ENCODE measurements around the gene MED13L. TPM values are rescaled to one million over a fixed set of nuclear protein-coding genes. Genes with fewer than 3 reads are reported as not detected.

MED13L gene
- total RNA-seq, 2 experiments from 2014 or later = 25.7 to 40.1 TPM

DNA sequence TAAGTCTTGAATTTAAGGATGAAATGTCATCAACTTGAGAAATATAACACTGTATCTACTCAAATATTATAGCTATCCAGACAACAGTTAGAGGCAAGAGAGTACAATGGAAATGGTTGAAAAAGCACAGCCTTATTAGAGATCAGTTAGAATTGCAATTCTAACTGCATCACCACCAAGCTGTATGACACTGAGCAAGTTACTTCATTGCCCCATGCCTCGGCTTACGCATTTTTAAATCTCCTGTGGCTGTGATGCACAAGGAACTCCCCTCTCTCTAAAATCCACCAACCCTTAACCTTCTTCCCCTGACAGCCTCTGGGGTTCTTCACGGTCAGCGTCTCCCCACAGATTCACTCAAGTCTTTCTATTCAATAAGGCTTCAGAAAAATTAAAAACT, 75.1 kb downstream of the MED13L start:
- Histone ChIP-seq H3K27ac (ENCODE audit: low read depth, low read length, poor library complexity, severe bottlenecking) (no peak overlapping the region), H3K9me3 (ENCODE audit: low read length) (no peaks in the 10 kb centered on the region), H3K4me2 (ENCODE audit: low read length) (no peak overlapping the region), H2AFZ (ENCODE audit: low read length) (no peak overlapping the region), H4K20me1 (ENCODE audit: insufficient read depth, low read length) (peaks cover 7% of the 10 kb centered on the region), H3K9me2 (ENCODE audit: insufficient read depth, low read length) (no peaks in the 10 kb centered on the region), H3K4me3 (ENCODE audit: low read depth, low read length, poor library complexity, severe bottlenecking) (no peak overlapping the region), H3K4me1 (ENCODE audit: insufficient read depth, low read length, poor library complexity, severe bottlenecking) (no peaks in the 10 kb centered on the region), H3K79me2 (ENCODE audit: insufficient read depth, low read depth, low read length) (no peaks in the 10 kb centered on the region), H3K36me3 (ENCODE audit: insufficient read depth, low read length) (no peaks in the 10 kb centered on the region)
- intact Hi-C loops (cut with micrococcal nuclease; ENCODE audit: unreplicated experiment) = no loop called here
- ChIA-PET POLR2A (interaction anchor here (0.6 to 0.7 kb wide), 3 partner anchors 8 to 395 kb away, joined by 3 read pairs; no protein-coding TSS in a partner anchor), CTCF (ENCODE audit: unreplicated experiment) (no interaction called here)
- TF ChIP-seq EZH2phosphoT487 (IDR thresholded peaks at IDR 0.05; ENCODE audit: borderline replicate concordance, low read depth, low read length) (no peak), CTCF (conservative IDR thresholded peaks at IDR 0.05; ENCODE audit: low read length) (no peak)
- DNase-seq (ENCODE audit: low spot score) = no peak
- no TSS peak for BruUV-seq (replicated peaks)

- Histone ChIP-seq H4K20me1 (ENCODE audit: insufficient read depth, low read length) (peaks cover 7% of the 10 kb centered on the region), H3K9me3 (ENCODE audit: low read length) (no peaks in the 10 kb centered on the region), H3K4me3 (ENCODE audit: low read depth, low read length, poor library complexity, severe bottlenecking) (no peak overlapping the region), H3K79me2 (ENCODE audit: insufficient read depth, low read depth, low read length) (no peaks in the 10 kb centered on the region), H3K27ac (ENCODE audit: low read depth, low read length, poor library complexity, severe bottlenecking) (no peak overlapping the region), H2AFZ (ENCODE audit: low read length) (no peak overlapping the region), H3K4me1 (ENCODE audit: insufficient read depth, low read length, poor library complexity, severe bottlenecking) (no peaks in the 10 kb centered on the region), H3K4me2 (ENCODE audit: low read length) (no peak overlapping the region), H3K9me2 (ENCODE audit: insufficient read depth, low read length) (no peaks in the 10 kb centered on the region), H3K36me3 (ENCODE audit: insufficient read depth, low read length) (no peaks in the 10 kb centered on the region)
- DNase-seq (ENCODE audit: low spot score) = no peak
- intact Hi-C loops (cut with micrococcal nuclease; ENCODE audit: unreplicated experiment) = no loop called here
- ChIA-PET CTCF (ENCODE audit: unreplicated experiment) (no interaction called here), POLR2A (interaction anchor here (0.6 to 0.7 kb wide), 2 partner anchors 25 to 318 kb away, joined by 3 read pairs; no protein-coding TSS in a partner anchor)
- no TSS peak for BruUV-seq (replicated peaks)
- TF ChIP-seq CTCF (conservative IDR thresholded peaks at IDR 0.05; ENCODE audit: low read length) (no peak), EZH2phosphoT487 (IDR thresholded peaks at IDR 0.05; ENCODE audit: borderline replicate concordance, low read depth, low read length) (no peak)
Measured at GRCh38 chr12:116201908-116202307, 75.6 kb downstream of the MED13L start.

GRCh38 chr12:116201359-116201758, 76.1 kb downstream of the MED13L start:
- Histone ChIP-seq H3K79me2 (ENCODE audit: insufficient read depth, low read depth, low read length) (no peaks in the 10 kb centered on the region), H3K9me2 (ENCODE audit: insufficient read depth, low read length) (no peaks in the 10 kb centered on the region), H3K4me3 (ENCODE audit: low read depth, low read length, poor library complexity, severe bottlenecking) (no peak overlapping the region), H2AFZ (ENCODE audit: low read length) (no peak overlapping the region), H3K4me1 (ENCODE audit: insufficient read depth, low read length, poor library complexity, severe bottlenecking) (peaks cover under 1% of the 10 kb centered on the region), H4K20me1 (ENCODE audit: insufficient read depth, low read length) (peaks cover 5% of the 10 kb centered on the region), H3K4me2 (ENCODE audit: low read length) (no peak overlapping the region), H3K9me3 (ENCODE audit: low read length) (no peaks in the 10 kb centered on the region), H3K27ac (ENCODE audit: low read depth, low read length, poor library complexity, severe bottlenecking) (no peak overlapping the region), H3K36me3 (ENCODE audit: insufficient read depth, low read length) (no peaks in the 10 kb centered on the region)
- CTCF ChIA-PET (ENCODE audit: unreplicated experiment) = no interaction called here
- intact Hi-C loops (cut with micrococcal nuclease; ENCODE audit: unreplicated experiment) = no loop called here
- DNase-seq (ENCODE audit: low spot score) = no peak
- BruUV-seq (replicated peaks) = no TSS peak
- POLR2A ChIA-PET = interaction anchor here (0.6 kb wide), 1 partner anchor 317 kb away, joined by 3 read pairs; no protein-coding TSS in a partner anchor
- TF ChIP-seq CTCF (conservative IDR thresholded peaks at IDR 0.05; ENCODE audit: low read length) (no peak), EZH2phosphoT487 (IDR thresholded peaks at IDR 0.05; ENCODE audit: borderline replicate concordance, low read depth, low read length) (no peak)

Measured in OCI-LY7 (cell line).